ENCODE data around the gene CD180. TPM values are rescaled to one million over a fixed set of nuclear protein-coding genes. Genes with fewer than 3 reads are reported as not detected.

Gene CD180
- total RNA-seq, 1 experiment from 2014 or later, result not detected

DNA sequence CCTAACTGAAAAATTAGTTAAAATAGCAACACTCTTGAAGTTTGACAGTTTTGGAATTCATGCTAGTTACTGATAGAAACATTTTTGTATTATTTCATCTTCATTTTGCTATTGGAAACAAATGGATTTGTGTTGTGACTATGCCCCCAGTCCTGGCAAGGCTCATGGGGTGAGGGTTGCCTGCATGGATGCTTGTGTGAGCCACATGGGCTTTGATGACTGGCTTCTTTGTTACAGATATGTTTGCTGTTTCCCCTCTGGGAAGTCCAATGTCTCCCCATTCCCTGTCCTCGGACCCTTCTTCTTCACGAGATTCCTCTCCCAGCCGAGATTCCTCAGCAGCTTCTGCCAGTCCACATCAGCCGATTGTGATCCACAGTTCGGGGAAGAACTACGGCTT, 44.2 kb downstream of the CD180 start:
- no peaks in the 10 kb centered on the region for H3K4me1 ChIP-seq
- H3K4me3 Mint-ChIP-seq (ENCODE audit: unreplicated experiment), result no peak overlapping the region
- no peak for DNase-seq
- no peaks in the 10 kb centered on the region for H3K9me3 ChIP-seq
- ChIA-PET POLR2A (no interaction called here), CTCF (no interaction called here)
- no peaks in the 10 kb centered on the region for H3K27me3 Mint-ChIP-seq (ENCODE audit: insufficient read depth, unreplicated experiment)
- H3K4me1 Mint-ChIP-seq (ENCODE audit: low read depth, unreplicated experiment), result no peaks in the 10 kb centered on the region
- TF ChIP-seq, protein P1, sequence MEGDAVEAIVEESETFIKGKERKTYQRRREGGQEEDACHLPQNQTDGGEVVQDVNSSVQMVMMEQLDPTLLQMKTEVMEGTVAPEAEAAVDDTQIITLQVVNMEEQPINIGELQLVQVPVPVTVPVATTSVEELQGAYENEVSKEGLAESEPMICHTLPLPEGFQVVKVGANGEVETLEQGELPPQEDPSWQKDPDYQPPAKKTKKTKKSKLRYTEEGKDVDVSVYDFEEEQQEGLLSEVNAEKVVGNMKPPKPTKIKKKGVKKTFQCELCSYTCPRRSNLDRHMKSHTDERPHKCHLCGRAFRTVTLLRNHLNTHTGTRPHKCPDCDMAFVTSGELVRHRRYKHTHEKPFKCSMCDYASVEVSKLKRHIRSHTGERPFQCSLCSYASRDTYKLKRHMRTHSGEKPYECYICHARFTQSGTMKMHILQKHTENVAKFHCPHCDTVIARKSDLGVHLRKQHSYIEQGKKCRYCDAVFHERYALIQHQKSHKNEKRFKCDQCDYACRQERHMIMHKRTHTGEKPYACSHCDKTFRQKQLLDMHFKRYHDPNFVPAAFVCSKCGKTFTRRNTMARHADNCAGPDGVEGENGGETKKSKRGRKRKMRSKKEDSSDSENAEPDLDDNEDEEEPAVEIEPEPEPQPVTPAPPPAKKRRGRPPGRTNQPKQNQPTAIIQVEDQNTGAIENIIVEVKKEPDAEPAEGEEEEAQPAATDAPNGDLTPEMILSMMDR (IDR thresholded peaks at IDR 0.05; ENCODE audit: insufficient read depth in 1 of 2, low read depth in 1 of 2, low read length in 1 of 2, severe bottlenecking in 1 of 2, unreplicated experiment in 1 of 2), result no peak
- H3K9me3 Mint-ChIP-seq (ENCODE audit: unreplicated experiment), result no peaks in the 10 kb centered on the region
- peaks cover 22% of the 10 kb centered on the region for H3K36me3 Mint-ChIP-seq (ENCODE audit: insufficient read depth, unreplicated experiment)
- no peak overlapping the region for H3K4me3 ChIP-seq (ENCODE audit: low read depth, low read length)
- peaks cover 1% of the 10 kb centered on the region for H3K36me3 ChIP-seq (ENCODE audit: control insufficient read depth, insufficient read depth, low read length)
- BruUV-seq (replicated peaks), result no TSS peak
- no peak overlapping the region for H3K27ac Mint-ChIP-seq (ENCODE audit: unreplicated experiment)
- intact Hi-C loops (cut with micrococcal nuclease; ENCODE audit: unreplicated experiment), result loop anchor here (5.0 kb wide), 1 partner anchor 290 kb away; no protein-coding TSS in a partner anchor
- H3K27me3 ChIP-seq (replicated peaks; ENCODE audit: control insufficient read depth, insufficient read depth, low read length), result no peaks in the 10 kb centered on the region

DNA sequence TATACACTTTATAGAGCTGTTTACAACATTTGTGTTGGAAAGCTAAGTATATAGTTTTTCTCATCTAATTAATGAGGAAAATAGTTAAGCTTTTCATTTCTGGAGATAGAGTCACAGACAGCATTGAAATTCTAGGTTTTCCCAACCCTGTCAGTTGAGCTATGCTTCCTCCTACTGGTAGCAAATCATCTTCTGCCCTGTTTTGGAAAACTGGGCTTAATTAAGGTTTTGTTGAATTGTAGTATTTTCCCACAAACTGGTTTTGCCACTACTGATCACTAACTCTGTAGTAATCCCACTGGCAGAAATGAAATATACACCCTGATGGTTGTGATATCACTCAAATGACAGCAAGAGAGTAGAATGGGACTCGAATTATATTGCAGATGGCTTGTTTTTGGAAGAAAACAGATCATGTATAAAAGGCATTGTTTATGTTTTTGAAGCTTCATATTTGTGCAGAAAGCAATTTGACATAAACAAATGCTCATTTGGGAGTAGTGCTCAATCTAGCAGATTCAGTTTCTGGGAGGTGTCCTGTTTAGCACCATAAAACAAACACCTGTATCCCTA, 46.6 kb downstream of the CD180 start:
- Histone ChIP-seq H3K4me1 (peaks cover 2% of the 10 kb centered on the region; the same call in 1 of the 2 replicates), H3K9me3 (no peaks in the 10 kb centered on the region), H3K27me3 (replicated peaks; ENCODE audit: control insufficient read depth, insufficient read depth, low read length) (no peaks in the 10 kb centered on the region), H3K4me3 (ENCODE audit: low read depth, low read length) (no peak overlapping the region), H3K36me3 (ENCODE audit: control insufficient read depth, insufficient read depth, low read length) (peaks cover 3% of the 10 kb centered on the region; the same call in 1 of the 2 replicates)
- Mint-ChIP-seq H3K4me1 (ENCODE audit: low read depth, unreplicated experiment) (no peaks in the 10 kb centered on the region), H3K4me3 (ENCODE audit: unreplicated experiment) (no peak overlapping the region), H3K9me3 (ENCODE audit: unreplicated experiment) (no peaks in the 10 kb centered on the region), H3K27ac (ENCODE audit: unreplicated experiment) (no peak overlapping the region), H3K36me3 (ENCODE audit: insufficient read depth, unreplicated experiment) (peaks cover 18% of the 10 kb centered on the region), H3K27me3 (ENCODE audit: insufficient read depth, unreplicated experiment) (no peaks in the 10 kb centered on the region)
- ChIA-PET CTCF (interaction anchor here (0.6 to 1.6 kb wide), 7 partner anchors 135 to 335 kb away, joined by 3 to 6 read pairs (median 4); no protein-coding TSS in a partner anchor), POLR2A (no interaction called here)
- intact Hi-C loops (cut with micrococcal nuclease; ENCODE audit: unreplicated experiment), result loop anchor here (1.0 to 5.0 kb wide), 2 partner anchors 288 to 336 kb away; no protein-coding TSS in a partner anchor
- no TSS peak for BruUV-seq (replicated peaks)
- DNase-seq, result peak in 1 of 2 experiments; percentile 19
- TF ChIP-seq, protein P1 (IDR thresholded peaks at IDR 0.05; ENCODE audit: insufficient read depth in 1 of 2, low read depth in 1 of 2, low read length in 1 of 2, severe bottlenecking in 1 of 2, unreplicated experiment in 1 of 2), result peak; percentile 9 to 68

DNA sequence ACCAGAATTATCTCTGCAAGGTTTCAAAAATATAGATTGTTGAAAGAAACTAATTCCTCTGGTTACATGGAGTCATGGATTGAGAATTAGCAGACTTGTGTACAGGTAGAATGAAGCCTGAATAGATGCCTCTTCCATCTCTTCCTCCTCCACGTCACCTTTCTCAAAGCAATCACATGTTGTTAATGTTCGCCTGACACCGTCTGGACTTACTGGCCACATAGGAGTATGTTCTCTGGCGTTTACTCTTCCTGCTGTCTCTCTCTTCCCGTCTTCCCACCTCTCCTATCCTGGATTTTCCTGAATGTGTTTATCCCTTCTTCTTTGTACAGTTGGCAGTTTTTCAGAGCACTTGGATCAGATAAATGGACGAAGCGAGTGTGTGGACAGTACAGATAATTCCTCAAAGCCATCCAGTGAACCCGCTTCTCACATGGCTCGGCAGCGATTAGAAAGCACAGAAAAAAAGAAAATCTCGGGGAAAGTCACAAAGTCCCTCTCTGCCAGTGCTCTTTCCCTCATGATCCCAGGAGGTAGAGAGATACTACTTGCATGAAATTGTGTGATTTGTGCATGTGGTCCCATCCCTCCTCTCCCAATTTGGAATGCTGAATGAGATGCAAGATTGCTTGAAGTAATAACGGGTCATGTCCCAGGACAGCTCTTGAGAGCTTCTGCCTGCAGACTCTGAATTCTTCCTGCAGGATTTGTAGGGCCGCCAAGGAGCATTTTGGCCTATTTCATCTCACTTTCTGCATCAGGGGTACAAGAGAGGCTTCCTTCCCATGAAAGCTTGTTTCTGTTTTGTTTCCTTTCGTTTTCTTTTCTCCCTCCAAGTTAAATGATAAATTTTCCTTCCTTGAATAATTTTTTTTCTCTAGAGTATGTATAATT, 47.3 kb downstream of the CD180 start:
- H3K27ac Mint-ChIP-seq (ENCODE audit: unreplicated experiment), result no peak overlapping the region
- H3K27me3 Mint-ChIP-seq (ENCODE audit: insufficient read depth, unreplicated experiment), result no peaks in the 10 kb centered on the region
- Histone ChIP-seq H3K36me3 (ENCODE audit: control insufficient read depth, insufficient read depth, low read length) (peaks cover 3% of the 10 kb centered on the region; the same call in 1 of the 2 replicates), H3K27me3 (replicated peaks; ENCODE audit: control insufficient read depth, insufficient read depth, low read length) (no peaks in the 10 kb centered on the region), H3K4me1 (peaks cover 9% of the 10 kb centered on the region), H3K9me3 (no peaks in the 10 kb centered on the region), H3K4me3 (ENCODE audit: low read depth, low read length) (no peak overlapping the region)
- peaks cover 4% of the 10 kb centered on the region for H3K4me1 Mint-ChIP-seq (ENCODE audit: low read depth, unreplicated experiment)
- CTCF ChIA-PET, result interaction anchor here (0.7 to 1.6 kb wide), 6 partner anchors 134 to 335 kb away, joined by 3 to 6 read pairs (median 4); no protein-coding TSS in a partner anchor
- BruUV-seq (replicated peaks), result no TSS peak
- no peak for DNase-seq
- H3K9me3 Mint-ChIP-seq (ENCODE audit: unreplicated experiment), result no peaks in the 10 kb centered on the region
- intact Hi-C loops (cut with micrococcal nuclease; ENCODE audit: unreplicated experiment), result no loop called here
- TF ChIP-seq, protein P1 (IDR thresholded peaks at IDR 0.05; ENCODE audit: insufficient read depth in 1 of 2, low read depth in 1 of 2, low read length in 1 of 2, severe bottlenecking in 1 of 2, unreplicated experiment in 1 of 2), result no peak
- peaks cover 25% of the 10 kb centered on the region for H3K36me3 Mint-ChIP-seq (ENCODE audit: insufficient read depth, unreplicated experiment)
- H3K4me3 Mint-ChIP-seq (ENCODE audit: unreplicated experiment), result no peak overlapping the region
- POLR2A ChIA-PET, result no interaction called here

Measured in Caco-2 (cell line).